Right kidney (tissue), 1 donor: ENCODE measurements around the gene ACOT7.

Experiments
- DNase-seq: peaks from one replicate; pipeline ENCODE4 v3.0.0-alpha.2; 2016

Gene ACOT7

DNA sequence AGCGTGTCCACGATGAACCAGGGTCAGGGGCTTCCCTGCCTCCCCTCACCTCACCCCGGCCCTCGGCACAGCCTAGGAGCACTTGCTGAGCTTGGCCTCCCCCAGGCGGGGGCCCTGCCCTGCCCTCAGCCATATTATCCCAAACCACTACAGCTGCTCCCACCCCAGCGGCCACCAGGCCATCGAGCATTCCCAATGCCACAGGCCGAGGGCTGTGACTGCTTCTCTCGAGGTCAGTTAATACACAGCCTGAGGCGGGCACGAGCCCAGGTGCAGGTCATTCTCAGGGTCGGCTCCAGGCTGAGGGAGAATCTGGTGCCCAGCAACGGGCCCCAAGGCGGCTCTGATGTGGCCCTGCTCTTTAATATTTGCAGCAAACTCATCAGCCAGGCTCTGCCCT, 124.3 kb downstream of the ACOT7 start:
- DNase-seq: peak; percentile 18

GRCh38 chr1:6268415-6268814, 125.2 kb downstream of the ACOT7 start:
- DNase-seq: peak; percentile 57

DNA sequence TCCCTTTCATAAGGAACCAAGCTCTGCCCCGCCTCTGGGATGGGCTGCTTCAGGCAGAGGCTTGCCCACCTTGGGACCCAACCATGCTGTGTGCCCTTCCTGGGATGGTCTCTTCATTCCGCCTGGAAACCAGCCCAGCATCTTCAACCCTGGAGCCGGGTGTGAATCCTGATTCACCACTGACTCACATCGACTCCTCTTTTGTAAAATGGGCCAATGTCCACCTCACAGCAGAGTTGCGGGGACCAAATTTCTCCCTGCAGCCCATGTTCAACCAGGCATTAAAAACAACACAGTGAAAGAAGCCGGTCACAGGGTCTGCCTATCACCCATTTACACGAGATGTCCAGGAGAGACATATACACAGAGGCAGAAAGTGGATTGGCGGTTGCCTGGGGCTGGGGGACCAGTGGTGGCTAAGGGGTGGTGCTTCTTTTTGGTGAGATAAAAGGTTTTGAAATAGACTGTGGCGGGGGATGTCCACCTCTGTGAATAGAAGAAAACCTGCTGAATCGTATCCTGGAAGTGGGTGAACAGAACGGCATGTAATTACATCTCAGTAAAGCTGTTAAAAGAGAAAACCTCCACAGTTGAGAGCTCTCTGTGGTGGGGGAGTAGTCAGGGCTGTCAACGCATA, 125.8 kb downstream of the ACOT7 start:
- DNase-seq: peak; percentile 19

GRCh38 chr1:6266641-6267040, 126.9 kb downstream of the ACOT7 start:
- DNase-seq: no peak

DNA sequence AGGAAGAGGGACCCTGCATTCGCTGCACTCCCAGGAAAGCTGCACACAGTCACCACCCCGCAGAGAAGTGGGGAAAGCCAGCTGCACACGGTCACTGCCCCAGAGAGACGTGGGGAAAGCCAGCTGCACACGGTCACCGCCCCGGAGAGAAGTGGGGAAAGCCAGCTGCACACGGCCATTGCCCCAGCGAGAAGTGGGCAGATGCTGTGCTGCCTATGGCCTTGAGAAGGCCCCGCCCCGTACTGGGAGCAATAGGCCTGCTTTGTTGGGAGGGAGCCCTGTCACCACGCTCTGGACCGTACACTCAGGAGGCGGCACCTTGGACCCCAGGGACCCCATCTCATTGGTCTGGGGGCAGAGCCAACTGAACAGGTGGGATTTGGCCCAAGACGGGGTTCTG, 128.4 kb downstream of the ACOT7 start:
- DNase-seq: no peak

GRCh38 chr1:6263716-6264115, 129.9 kb downstream of the ACOT7 start:
- DNase-seq: no peak

GRCh38 chr1:6262555-6263420, 130.8 kb downstream of the ACOT7 start:
- no peak for DNase-seq

DNA sequence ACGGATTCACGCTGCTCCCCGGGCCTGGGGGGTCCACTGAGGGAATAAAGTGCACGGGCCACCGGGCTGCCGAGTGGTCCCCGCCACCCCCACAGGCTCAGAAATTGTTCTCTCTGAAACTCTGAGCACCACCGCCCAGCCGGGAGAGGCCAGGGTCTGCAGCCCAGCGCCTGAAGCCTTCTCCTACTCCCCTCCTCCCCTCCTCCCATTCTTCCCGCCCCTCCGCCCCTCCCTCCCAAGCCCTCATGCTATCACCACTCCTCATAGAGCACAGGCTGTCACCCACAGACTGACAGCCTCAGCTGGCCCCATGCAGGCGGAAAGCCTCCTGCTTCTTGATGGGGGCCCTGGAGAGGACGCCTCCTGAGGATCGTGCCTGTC, 132.0 kb downstream of the ACOT7 start:
- DNase-seq: no peak

DNA sequence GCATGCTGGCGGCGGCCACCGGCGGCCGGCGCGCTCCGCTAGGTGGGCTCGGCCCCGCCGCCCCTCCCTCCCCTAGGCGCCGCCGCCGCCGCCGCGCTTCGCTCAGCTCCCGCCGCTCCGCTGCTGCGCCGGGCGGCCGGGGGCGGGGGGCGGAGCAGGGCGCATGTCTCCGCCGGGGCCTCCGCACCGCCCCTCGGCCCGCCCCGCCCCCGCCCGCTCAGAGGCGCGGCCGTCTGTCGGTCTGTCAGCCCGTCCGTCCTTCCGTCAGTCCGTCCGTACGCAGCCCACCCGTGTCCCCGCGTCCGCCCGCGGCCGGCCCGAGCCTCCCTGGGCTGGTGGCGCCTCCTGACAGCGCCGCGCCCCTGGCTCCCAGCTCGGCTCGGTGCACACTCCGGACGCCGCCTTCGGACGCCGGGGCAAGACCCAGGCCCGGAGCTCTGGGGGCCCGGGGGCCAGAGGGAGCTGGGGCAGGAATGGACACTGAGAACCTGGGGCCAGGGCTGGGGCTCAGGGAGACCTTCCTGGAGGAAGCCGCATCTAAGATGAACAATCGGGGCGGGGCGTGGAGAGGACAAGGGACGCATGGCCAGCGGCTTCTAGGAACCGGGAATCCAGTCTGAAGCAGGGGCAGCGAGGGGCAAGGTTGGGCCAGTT, 132.5 kb downstream of the ACOT7 start, which contains the start of gene GPR153:
Gene GPR153, minus strand, starts transcription at position 138 of the 654 bp plus-strand sequence. CDS start 6,193 bp downstream, outside the sequence.
- DNase-seq: peak; percentile 76

DNA sequence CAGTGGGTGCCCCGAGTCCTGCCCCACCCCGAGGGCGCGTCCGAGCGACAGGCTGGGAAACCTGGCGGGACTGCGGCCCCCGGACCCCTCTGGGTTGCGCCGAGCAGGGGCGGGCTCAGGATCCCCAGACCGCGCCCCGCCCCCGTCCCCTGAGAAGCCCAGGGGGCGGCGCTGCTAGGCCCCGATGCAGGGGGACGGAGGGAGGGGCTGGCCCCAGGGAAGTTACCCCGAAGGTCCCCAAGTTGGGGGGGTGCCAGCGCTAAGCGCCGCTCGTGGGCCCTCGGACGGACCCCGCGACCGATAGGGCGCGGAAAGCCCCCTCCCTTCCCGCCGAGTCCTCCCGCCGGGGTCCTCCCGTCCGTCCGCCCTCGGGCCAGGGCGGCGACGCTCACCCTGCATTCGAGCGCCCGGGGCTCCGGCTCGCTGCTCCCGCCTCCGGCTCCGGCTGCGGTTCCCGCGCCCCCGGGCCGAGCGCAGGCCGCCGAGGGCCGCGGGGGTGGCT, 133.1 kb downstream of the ACOT7 start:
- peak; percentile 58 for DNase-seq

- DNase-seq: peak; percentile 80
These were observed 133.8 kb downstream of the ACOT7 start for GRCh38 chr1:6259491-6260362.

DNA sequence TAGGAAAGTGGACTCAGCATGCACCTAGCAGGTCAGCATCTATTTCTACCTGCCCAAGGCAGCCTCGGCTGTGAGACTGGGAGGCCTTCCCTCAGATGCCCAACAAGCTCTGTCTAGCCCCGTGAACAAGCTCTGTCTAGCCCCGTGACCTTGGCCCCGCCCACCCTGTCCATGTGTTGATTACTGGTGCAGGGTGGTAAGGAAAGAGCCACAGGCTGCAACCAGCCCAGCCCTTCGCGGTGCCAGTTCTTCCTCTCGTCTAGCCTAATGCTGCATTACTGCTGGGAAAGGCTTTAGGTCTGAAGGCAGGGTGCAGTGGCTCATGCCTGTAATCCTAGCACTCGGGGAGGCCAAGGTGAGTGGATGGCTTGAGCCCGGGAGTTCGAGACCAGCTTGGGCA, 134.9 kb downstream of the ACOT7 start:
- DNase-seq: no peak

DNA sequence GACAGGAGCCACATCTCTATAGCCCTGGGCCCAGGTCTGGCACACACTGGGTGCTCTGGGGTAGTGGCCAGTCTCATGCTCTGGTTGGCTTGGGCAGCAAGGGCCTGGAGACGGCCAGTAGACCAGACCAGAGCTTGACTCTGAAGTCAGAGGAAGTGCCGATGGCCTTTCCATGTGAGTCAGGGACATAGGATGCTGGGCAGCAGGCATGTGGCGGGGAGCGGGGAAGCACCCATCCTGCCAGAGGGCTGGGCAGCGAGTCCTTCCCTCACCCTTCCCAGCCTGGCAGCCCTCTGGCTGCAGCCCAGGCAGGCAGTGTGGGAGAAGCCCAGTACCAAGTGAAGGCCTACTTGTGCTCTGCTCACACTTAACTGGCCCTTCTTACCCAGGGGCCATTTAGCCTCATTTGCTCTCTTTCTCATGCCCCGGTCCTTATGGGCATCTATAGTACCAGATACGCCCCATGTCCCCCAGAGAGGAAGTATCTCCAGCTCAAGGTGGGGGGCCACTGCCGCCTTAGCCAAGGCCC, 136.0 kb downstream of the ACOT7 start:
- DNase-seq: no peak

DNA sequence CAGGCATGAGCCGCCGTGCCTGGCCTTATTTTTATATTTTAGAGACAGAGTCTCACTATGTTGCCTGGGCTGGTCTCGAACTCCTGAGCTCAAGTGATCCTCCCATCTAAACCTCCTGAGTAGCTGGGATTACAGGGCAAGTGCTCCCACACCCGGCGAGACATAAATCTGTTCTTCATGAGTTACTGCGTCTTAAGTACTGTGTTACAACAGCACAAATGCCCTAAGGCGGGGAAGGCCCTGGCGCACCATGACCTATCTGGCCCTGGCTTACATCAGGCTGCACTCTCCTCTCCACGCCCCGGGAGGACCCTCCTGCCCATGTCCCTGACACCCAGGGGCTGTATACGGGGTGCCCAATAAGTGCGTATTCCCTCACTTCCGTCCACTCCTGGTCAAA, 136.9 kb downstream of the ACOT7 start:
- no peak for DNase-seq

GRCh38 chr1:6254691-6255090, 138.9 kb downstream of the ACOT7 start:
- no peak for DNase-seq

DNA sequence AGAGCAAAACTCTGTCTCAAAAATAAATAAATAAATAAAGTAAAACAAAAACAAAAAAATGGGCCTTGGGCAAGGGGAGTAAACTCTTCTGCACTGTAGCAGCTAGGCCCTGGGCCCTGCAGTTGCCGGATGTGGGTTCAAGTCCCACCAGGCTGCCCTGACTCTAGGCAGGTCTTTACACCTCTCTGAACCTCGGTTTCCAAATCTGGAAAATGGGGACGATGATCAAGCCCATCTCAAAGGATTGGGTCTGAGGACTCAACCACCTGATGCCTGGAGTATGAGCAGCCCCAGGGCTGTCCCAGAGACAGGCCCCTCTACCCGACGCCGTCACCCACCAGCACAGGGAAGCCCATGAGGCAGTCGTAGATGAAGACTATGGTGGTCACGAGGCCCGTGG, 140.2 kb downstream of the ACOT7 start:
- no peak for DNase-seq

DNA sequence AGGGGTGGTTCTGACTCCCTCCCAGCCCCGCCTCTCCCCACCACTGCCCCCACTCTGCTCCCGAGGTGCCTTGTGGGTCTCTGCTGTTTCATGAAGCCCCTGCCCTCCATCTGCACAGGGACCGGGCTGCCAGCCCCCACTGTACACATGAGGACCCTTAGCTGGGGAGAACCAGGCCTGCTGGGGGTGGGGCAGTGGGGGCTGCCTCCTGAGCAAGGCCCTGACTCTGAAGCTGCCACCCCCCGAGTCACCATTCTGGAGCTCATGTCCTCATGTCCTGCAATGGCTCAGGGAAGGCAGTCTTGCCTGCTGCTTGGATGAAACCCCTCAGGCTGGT, 141.2 kb downstream of the ACOT7 start:
- no peak for DNase-seq

DNA sequence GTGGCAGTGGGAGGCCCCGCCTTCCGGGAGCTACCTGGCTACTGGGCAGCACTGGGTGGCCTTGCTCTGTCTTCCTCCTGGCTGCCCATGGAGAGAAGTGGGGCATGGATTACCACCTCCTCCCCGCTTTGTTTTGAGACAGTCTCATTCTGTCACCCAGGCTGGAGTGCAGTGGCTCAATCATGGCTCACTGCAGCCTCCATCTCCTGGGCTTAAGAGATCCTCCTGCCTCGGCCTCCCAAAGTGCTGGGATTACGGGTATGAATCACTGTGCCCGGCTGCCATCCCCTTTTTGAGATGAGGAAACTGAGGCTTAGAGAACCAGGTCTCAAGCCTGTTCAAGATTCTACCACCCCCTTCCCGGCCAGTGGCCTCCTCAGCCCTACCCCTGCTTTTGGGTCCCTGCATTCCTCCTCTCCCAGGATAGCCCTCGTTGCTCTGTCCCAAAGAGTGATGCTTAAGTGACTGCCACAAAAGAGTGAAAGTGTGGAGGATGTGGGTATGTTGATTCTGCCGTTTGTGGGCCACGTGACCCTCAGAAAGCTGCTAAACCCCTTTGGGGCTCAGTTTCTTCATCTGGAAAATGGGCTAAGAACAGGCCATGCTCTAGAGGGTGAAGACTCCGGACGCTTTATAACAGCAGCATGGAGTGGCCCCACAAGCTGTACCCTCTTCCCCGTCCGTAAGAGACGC, 141.7 kb downstream of the ACOT7 start:
- DNase-seq: no peak

DNA sequence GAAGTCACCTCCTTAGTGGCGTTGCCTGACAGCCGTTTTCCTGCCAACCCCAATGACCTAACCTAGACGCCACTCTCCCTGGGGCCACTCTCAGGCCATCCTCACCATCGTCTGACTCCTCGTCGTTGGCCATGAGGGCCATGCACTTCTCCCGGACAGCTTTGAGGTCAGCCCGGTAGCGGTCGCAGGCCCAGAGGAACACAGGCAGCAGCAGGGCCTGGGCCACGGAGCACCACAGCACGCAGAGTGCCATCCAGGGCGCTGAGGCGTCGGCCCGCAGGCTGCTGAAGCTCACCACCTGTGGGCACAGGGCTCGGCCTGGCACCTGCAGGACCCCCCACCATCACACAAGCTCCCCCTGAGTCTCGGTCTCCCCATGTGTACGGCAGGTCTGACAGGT, 142.3 kb downstream of the ACOT7 start:
- DNase-seq: no peak

DNA sequence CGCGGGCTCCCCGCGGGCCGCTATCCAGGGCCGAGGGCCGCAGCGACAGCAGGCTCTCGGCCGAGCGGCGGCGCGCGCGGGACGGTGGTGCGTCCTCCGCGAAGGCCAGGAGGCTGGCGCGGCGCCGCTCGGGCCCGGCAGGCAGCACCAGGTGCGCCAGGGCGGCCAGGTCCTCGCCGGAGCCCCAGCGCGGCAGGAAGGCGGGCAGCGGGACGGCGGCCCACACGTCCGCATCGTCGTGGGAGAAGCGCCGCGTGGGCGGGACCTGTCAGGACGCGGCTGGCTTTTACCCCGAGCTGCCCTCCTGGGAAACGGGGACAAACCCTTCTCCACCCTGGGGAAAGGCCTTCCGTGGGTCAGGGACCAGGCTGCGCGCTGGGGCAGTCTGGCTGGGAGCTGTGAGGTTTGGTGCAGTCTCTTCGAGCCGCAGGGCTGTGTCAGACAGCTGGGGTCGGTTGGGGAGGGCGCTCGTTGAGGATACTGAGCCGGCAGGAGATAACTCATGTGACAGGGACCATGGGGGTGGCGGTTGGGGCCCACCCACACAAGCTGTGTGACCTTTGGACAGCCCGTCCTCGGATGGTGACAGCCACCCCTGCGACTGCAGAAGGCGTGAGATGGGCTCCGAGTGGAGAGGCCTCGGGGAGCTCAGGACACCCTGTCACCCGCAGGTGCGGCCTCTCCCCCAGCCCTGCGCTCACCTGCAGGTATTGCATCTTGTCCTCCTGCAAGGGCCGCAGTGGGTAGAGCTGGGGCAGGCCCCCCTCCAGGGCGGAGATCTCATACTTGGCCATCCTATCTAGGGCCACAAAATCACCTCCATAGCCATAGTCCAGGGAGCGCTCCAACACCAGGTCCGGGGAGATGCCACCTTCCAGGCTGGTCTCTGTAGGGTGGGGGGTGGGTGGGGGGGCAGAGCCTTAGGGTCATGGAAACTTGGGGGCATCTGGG, 143.6 kb downstream of the ACOT7 start:
- DNase-seq: peak; percentile 31
